Subcutaneous abdominal adipose tissue (tissue), 5 donors: Measurements from ENCODE around the gene TPRKB.
"Not testable (repeated sequence)": the region's sequence is repeated elsewhere in the genome, so short reads cannot be mapped to it uniquely, and the experiment has no call there.

ENCODE experiments used
- H3K27ac ChIP-seq: one replicate; pipeline ENCODE4 v1.7.0; 2013; ENCODE audit warnings: low read depth, mild to moderate bottlenecking, inconsistent platforms, low read length, moderate library complexity
- H3K27me3 ChIP-seq, 5 donors: one replicate each; pipeline ENCODE4 v1.7.0; 2013; ENCODE audit warnings: low read length in 5 of 5, inconsistent platforms in 1 of 5; ENCODE audit not compliant: control insufficient read depth in 5 of 5, insufficient read depth in 4 of 5
- H3K36me3 ChIP-seq, 5 donors: one replicate each; pipeline ENCODE4 v1.7.0; 2013; ENCODE audit warnings: low read length in 5 of 5; ENCODE audit not compliant: control insufficient read depth in 5 of 5, insufficient read depth in 5 of 5
- H3K4me1 ChIP-seq, 5 donors: one replicate each; pipeline ENCODE4 v1.7.0; 2013; ENCODE audit warnings: low read length in 5 of 5, mild to moderate bottlenecking in 3 of 5, moderate library complexity in 1 of 5; ENCODE audit not compliant: control insufficient read depth in 5 of 5, insufficient read depth in 5 of 5
- H3K4me3 ChIP-seq, 5 donors: one replicate each; pipeline ENCODE4 v1.7.0; 2013; ENCODE audit warnings: low read length in 5 of 5, low read depth in 1 of 5
- H3K9ac ChIP-seq, 5 donors: one replicate each; pipeline ENCODE4 v1.7.0; 2013; ENCODE audit warnings: low read length in 5 of 5, mild to moderate bottlenecking in 4 of 5, moderate library complexity in 3 of 5
- H3K9me3 ChIP-seq, 5 donors: one replicate each; pipeline ENCODE4 v1.7.0; 2013; ENCODE audit warnings: low read length in 5 of 5; ENCODE audit not compliant: control insufficient read depth in 5 of 5
- donor health status: healthy.
- donor health status: healthy.
- donor health status: healthy.
- donor health status: healthy.
- donor health status: healthy.

Gene TPRKB

GRCh38 chr2:73702852-73703493 lies 34.2 kb downstream of the TPRKB start:
- H3K36me3 ChIP-seq, H3K27ac ChIP-seq, H3K27me3 ChIP-seq, H3K9ac ChIP-seq, H3K4me3 ChIP-seq, H3K9me3 ChIP-seq: not testable (repeated sequence)
- peaks cover 0 to 23% (median 15%) of the 10 kb centered on the region in 5 donors for H3K4me1 ChIP-seq

DNA sequence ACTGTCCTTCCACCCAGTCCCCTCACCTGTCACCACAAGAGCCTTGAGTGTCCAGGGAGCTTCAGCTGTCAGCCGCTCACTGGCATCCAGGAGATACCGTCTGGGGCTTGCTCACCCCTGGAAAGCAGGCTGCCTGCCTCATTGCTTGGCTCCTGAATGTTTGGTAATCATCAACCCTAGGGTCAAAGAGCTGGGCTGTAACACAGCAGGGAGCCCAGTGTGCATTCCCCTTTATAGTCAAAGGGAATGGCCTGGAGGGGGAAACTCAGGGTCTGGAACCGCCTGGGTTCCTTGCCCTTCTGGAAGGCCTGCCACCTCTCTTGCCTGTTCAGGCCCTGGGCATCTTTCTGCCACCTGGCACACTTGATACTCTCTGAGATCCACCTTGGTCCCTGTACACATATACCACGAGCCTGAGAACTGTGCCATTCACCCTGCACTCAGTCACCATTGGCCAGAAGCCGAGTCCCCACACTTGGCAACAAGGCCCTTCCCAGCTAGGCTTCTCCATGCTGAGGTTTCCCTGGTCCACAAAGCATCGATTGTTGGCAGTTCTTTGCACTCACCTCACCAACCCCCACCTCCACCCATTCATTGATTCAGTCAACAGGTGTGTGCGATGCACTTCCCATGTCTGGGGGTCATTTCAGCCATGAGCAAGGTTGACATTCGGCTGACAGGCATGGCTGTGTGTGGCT lies 35.0 kb downstream of the TPRKB start:
- Histone ChIP-seq H3K9me3 (no peaks in the 10 kb centered on the region), H3K27ac (no peak overlapping the region), H3K4me3 (no peak overlapping the region), H3K9ac (no peak overlapping the region), H3K27me3 (peaks cover 0 to 2% (median 0%) of the 10 kb centered on the region in 5 donors), H3K4me1 (peaks cover 0 to 23% (median 15%) of the 10 kb centered on the region in 5 donors), H3K36me3 (no peaks in the 10 kb centered on the region)

- not testable (repeated sequence) for H3K9ac ChIP-seq, H3K27ac ChIP-seq
- H3K4me1 ChIP-seq = peaks cover 0 to 23% (median 15%) of the 10 kb centered on the region in 5 donors
These were observed 35.7 kb downstream of the TPRKB start for GRCh38 chr2:73701448-73701765.

DNA sequence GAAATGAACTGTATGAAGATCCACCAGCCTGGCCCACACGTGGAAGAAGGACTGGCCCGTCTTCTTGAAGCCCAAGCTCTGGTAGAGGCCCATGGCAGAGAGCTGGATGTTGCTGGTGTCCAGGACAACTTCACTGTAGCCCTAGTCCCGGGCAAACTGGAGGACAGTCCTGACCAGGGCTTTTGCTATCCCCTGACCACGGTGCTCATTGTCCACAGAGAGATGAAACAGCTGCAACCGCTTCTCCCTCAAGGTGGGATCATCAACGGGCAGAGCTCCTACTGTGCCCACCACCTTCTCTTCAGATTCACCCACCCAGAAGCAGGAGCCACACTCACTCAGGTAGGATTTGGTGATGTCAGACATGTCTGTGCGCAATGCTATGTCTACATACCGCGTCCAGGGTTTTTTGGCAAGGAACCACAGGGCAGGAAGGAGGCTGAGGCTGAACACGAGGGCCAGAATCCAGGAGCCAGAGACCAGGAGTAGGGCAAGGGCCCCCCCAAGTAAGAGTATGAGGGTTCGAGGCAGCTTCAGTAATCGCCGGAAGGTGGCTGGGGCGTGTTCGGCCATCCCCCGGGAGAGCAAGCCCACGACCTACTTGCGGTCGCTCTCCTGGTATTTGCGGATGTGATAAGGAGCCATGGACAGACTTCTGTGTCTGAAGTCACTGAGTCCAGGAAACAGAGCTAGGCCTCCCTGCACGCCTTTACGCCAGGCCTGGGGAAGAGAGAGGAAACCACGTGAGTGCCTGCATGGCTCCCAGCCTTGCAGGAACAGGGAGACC lies 36.3 kb downstream of the TPRKB start:
- H3K4me3 ChIP-seq = no peak overlapping the region
- peaks cover 0 to 2% (median 0%) of the 10 kb centered on the region in 5 donors for H3K27me3 ChIP-seq
- H3K36me3 ChIP-seq = no peaks in the 10 kb centered on the region
- H3K4me1 ChIP-seq = peaks cover 0 to 23% (median 15%) of the 10 kb centered on the region in 5 donors
- H3K9ac ChIP-seq = no peak overlapping the region
- no peaks in the 10 kb centered on the region for H3K9me3 ChIP-seq
- H3K27ac ChIP-seq = no peak overlapping the region

More at GRCh38 chr2:73701448-73701765, 35.7 kb downstream of the TPRKB start:
- not testable (repeated sequence) for H3K4me3 ChIP-seq, H3K27me3 ChIP-seq, H3K9me3 ChIP-seq, H3K36me3 ChIP-seq

GRCh38 chr2:73700131-73700611 lies 37.0 kb downstream of the TPRKB start:
- Histone ChIP-seq H3K9ac (no peak overlapping the region), H3K4me3 (no peak overlapping the region), H3K4me1 (peaks cover 0 to 23% (median 15%) of the 10 kb centered on the region in 5 donors)

GRCh38 chr2:73699437-73699836 lies 37.7 kb downstream of the TPRKB start:
- H3K27ac ChIP-seq = no peak overlapping the region
- no peak overlapping the region for H3K4me3 ChIP-seq
- peaks cover 0 to 18% (median 15%) of the 10 kb centered on the region in 5 donors for H3K4me1 ChIP-seq
- H3K27me3 ChIP-seq = peaks cover 0 to 2% (median 0%) of the 10 kb centered on the region in 5 donors
- no peaks in the 10 kb centered on the region for H3K36me3 ChIP-seq
- no peak overlapping the region for H3K9ac ChIP-seq
- H3K9me3 ChIP-seq = no peaks in the 10 kb centered on the region

More at GRCh38 chr2:73700131-73700611, 37.0 kb downstream of the TPRKB start:
- no peaks in the 10 kb centered on the region for H3K36me3 ChIP-seq
- H3K27ac ChIP-seq = no peak overlapping the region
- peaks cover 0 to 2% (median 0%) of the 10 kb centered on the region in 5 donors for H3K27me3 ChIP-seq
- H3K9me3 ChIP-seq = no peaks in the 10 kb centered on the region

- no peak overlapping the region for H3K27ac ChIP-seq
- H3K9ac ChIP-seq = no peak overlapping the region
- H3K36me3 ChIP-seq = no peaks in the 10 kb centered on the region
- H3K27me3 ChIP-seq = no peaks in the 10 kb centered on the region
- no peak overlapping the region for H3K4me3 ChIP-seq
- H3K4me1 ChIP-seq = peaks cover 0 to 18% (median 15%) of the 10 kb centered on the region in 5 donors
- no peaks in the 10 kb centered on the region for H3K9me3 ChIP-seq
These were observed 39.0 kb downstream of the TPRKB start for GRCh38 chr2:73698101-73698500.

GRCh38 chr2:73697606-73698005 lies 39.5 kb downstream of the TPRKB start:
- Histone ChIP-seq H3K36me3 (no peaks in the 10 kb centered on the region), H3K27ac (no peak overlapping the region), H3K27me3 (no peaks in the 10 kb centered on the region)

DNA sequence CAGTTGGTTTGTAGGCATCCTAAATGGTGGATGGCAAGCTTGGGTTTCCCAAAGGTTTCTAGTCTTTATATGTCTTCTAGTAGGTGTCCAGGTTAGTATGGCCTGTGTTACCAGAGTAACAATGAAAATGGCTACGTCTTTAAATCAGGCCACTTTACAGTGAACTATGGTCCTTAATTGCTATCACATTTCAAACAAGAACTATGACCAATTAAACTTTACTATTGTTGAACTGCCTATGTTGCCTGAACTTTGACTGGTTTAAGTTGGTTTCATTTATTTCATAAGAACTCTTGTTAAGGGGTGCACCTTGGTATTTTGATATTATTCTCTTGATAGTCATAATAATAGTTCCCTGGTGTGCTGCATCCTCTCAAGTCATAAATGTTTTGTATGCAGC lies 40.2 kb downstream of the TPRKB start:
- not testable (repeated sequence) for H3K27ac ChIP-seq, H3K36me3 ChIP-seq, H3K9me3 ChIP-seq

More at GRCh38 chr2:73697606-73698005, 39.5 kb downstream of the TPRKB start:
- Histone ChIP-seq H3K9ac (no peak overlapping the region), H3K4me3 (no peak overlapping the region), H3K4me1 (peaks cover 0 to 18% (median 15%) of the 10 kb centered on the region in 5 donors), H3K9me3 (no peaks in the 10 kb centered on the region)

GRCh38 chr2:73696521-73696920 lies 40.6 kb downstream of the TPRKB start:
- not testable (repeated sequence) for H3K9ac ChIP-seq, H3K27me3 ChIP-seq, H3K27ac ChIP-seq, H3K36me3 ChIP-seq, H3K4me3 ChIP-seq, H3K9me3 ChIP-seq
- H3K4me1 ChIP-seq = peaks cover 0 to 16% (median 15%) of the 10 kb centered on the region in 5 donors

More for the DNA sequence above, 40.2 kb downstream of the TPRKB start:
- not testable (repeated sequence) for H3K9ac ChIP-seq, H3K4me3 ChIP-seq, H3K27me3 ChIP-seq
- peaks cover 0 to 18% (median 15%) of the 10 kb centered on the region in 5 donors for H3K4me1 ChIP-seq
